HCT116 (cell line): ENCODE results near the gene LY6G6D.

Experiments used
- CTCF ChIP-seq, 3 experiments: fragments of 200-600 bp in 1 of 3; sonication (generic) in 1 of 3; IDR thresholded peaks in 2 of 3; conservative IDR thresholded peaks in 1 of 3; 2 replicates each; pipeline ENCODE4 v1.5.1; 2012 to 2017; ENCODE audit warnings: low read depth in 2 of 3, low read length in 2 of 3, antibody characterized with exemption in 1 of 3, borderline replicate concordance in 1 of 3, control low read depth in 1 of 3, mild to moderate bottlenecking in 1 of 3, mixed read lengths in 1 of 3, mixed run types in 1 of 3, moderate library complexity in 1 of 3; ENCODE audit not compliant: insufficient read depth in 1 of 3
- POLR2A ChIP-seq: IDR thresholded peaks from 2 replicates; pipeline ENCODE4 v1.7.0; 2011; ENCODE audit warnings: borderline replicate concordance; ENCODE audit not compliant: insufficient read depth, insufficient read length; ENCODE audit errors: extremely low read depth
- YY1 ChIP-seq: IDR thresholded peaks from 2 replicates; pipeline ENCODE4 v1.6.1; 2011; ENCODE audit warnings: low read length, low read depth, moderate library complexity, mild to moderate bottlenecking; ENCODE audit not compliant: insufficient replicate concordance; ENCODE audit errors: extremely low read depth
- ZFX ChIP-seq: fragments of 450-650 bp; IDR thresholded peaks from 2 replicates; pipeline ENCODE4 v1.6.1; 2017

- TF ChIP-seq CTCF (IDR thresholded peaks at IDR 0.05 in 2 of 3, conservative IDR thresholded peaks at IDR 0.05 in 1 of 3; ENCODE audit: borderline replicate concordance in 1 of 3, insufficient read depth in 1 of 3, low read depth in 2 of 3, low read length in 2 of 3) (no peak), POLR2A (no peak), YY1 (no peak), ZFX (no peak)
These were observed 45.5 kb upstream of the LY6G6D start, which contains the start of gene LY6G5B for GRCh38 chr6:31669676-31670075.
